ENCODE data around the gene HLA-DQB1.

HLA-DQB1 gene

DNA sequence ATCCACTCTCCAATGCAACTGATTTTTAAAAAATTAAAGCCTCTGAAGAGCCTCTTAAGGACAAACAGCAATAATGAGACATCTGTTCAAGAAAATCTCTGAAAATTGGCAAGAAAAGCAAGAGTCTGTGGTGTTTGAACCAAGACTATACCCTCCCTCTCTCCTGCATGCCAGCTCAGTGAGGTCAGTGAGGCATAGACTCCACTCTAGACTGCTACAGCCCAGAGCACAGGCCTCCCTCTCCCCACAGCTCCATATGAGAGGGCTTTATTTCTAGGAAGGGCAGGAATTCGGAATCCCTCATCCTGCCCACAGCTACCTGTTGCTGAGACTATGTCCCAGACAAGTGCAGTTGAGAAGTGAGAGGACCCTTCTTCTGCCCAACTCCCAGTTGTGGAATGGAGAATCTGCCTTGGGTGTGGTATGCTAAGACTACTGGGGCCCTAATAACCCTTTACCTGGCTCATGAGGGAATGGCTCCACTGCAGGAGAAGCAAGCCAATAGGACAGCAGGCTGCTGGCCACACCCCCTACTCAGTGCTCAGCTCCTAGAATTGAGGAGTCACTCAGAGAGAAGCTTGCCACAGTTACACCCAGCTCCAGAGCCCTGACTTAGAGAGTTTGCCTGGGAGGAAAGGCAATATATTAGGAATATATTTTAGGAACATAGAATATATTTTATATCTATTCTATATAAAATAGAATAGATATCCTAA is 51.9 kb downstream of the HLA-DQB1 start:
- Histone ChIP-seq H3K27ac (ENCODE audit: low read depth in 2 of 2, low read length in 2 of 2) (no peak overlapping the region), H3K4me1 (ENCODE audit: control insufficient read depth in 2 of 2, insufficient read depth in 2 of 2, low read length in 2 of 2) (peaks cover 0 to 2% of the 10 kb centered on the region in 2 donors), H3K27me3 (ENCODE audit: control insufficient read depth in 2 of 2, insufficient read depth in 2 of 2, low read length in 2 of 2) (no peaks in the 10 kb centered on the region), H3K9ac (ENCODE audit: low read depth in 1 of 2, low read length in 2 of 2) (no peak overlapping the region), H3K36me3 (ENCODE audit: control insufficient read depth in 2 of 2, insufficient read depth in 2 of 2, low read length in 2 of 2) (no peaks in the 10 kb centered on the region), H3K9me3 (ENCODE audit: control insufficient read depth in 2 of 2, low read length in 2 of 2) (no peaks in the 10 kb centered on the region), H3K4me3 (ENCODE audit: low read length in 2 of 2) (no peak overlapping the region)

DNA sequence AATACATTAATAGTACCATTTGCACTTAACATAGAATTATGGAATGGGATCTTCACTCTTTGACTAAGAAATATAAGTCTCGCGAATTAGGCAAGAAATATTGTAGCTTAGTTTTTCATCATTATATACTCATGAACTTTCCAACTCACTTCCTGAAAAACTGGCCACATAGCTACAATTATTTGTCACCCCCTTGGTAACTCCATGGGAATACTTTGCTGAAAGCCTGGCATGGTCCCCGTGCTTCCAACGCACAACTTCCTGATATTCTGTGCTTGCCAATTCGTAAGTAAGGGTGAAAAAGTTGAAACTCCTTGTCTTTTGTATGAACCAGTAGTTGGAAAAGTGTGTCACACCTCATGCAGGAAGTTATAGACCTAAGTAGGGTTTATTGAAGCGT is 53.0 kb downstream of the HLA-DQB1 start:
- H3K27ac ChIP-seq (ENCODE audit: low read depth in 2 of 2, low read length in 2 of 2) = no peak overlapping the region
- H3K9me3 ChIP-seq (ENCODE audit: control insufficient read depth in 2 of 2, low read length in 2 of 2) = no peaks in the 10 kb centered on the region
- no peak overlapping the region for H3K4me3 ChIP-seq (ENCODE audit: low read length in 2 of 2)

DNA sequence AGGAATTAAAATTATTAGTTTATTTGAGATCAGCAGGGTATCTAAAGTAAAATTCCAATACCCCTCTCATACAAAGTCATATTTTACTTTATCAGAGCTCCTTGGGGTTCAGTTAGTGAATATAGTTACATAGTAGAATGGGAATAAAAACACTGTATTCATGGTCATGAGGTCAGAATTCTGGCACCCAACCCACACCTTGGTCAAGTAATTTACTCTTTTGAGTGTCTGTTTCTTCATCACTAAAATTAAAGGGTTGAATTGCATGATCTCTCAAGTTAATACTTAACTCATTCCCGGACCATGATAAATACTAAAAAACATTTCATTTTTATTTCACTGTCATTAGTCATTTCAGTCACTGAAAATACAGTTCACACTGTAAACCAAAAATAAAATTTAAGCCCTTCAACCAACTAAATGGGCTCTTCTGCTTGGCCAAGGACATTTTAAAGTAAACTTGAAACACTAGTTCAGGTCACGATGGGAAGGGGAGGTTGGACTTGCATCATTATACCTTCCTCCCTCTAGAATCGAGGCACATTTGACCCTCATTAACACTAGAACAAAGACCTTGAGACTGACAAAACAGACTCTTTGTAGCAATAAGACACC is 55.7 kb downstream of the HLA-DQB1 start:
- H3K27ac ChIP-seq (ENCODE audit: low read depth in 2 of 2, low read length in 2 of 2) = no peak overlapping the region
- H3K36me3 ChIP-seq (ENCODE audit: control insufficient read depth in 2 of 2, insufficient read depth in 2 of 2, low read length in 2 of 2) = no peaks in the 10 kb centered on the region
- H3K4me1 ChIP-seq (ENCODE audit: control insufficient read depth in 2 of 2, insufficient read depth in 2 of 2, low read length in 2 of 2) = peaks cover 0 to 2% of the 10 kb centered on the region in 2 donors
- H3K9ac ChIP-seq (ENCODE audit: low read depth in 1 of 2, low read length in 2 of 2) = no peak overlapping the region
- no peaks in the 10 kb centered on the region for H3K27me3 ChIP-seq (ENCODE audit: control insufficient read depth in 2 of 2, insufficient read depth in 2 of 2, low read length in 2 of 2)
- no peak overlapping the region for H3K4me3 ChIP-seq (ENCODE audit: low read length in 2 of 2)
- H3K9me3 ChIP-seq (ENCODE audit: control insufficient read depth in 2 of 2, low read length in 2 of 2) = no peaks in the 10 kb centered on the region

More for the DNA sequence above, 53.0 kb downstream of the HLA-DQB1 start:
- H3K4me1 ChIP-seq (ENCODE audit: control insufficient read depth in 2 of 2, insufficient read depth in 2 of 2, low read length in 2 of 2) = peaks cover 0 to 2% of the 10 kb centered on the region in 2 donors
- no peak overlapping the region for H3K9ac ChIP-seq (ENCODE audit: low read depth in 1 of 2, low read length in 2 of 2)
- H3K36me3 ChIP-seq (ENCODE audit: control insufficient read depth in 2 of 2, insufficient read depth in 2 of 2, low read length in 2 of 2) = no peaks in the 10 kb centered on the region
- no peaks in the 10 kb centered on the region for H3K27me3 ChIP-seq (ENCODE audit: control insufficient read depth in 2 of 2, insufficient read depth in 2 of 2, low read length in 2 of 2)

DNA sequence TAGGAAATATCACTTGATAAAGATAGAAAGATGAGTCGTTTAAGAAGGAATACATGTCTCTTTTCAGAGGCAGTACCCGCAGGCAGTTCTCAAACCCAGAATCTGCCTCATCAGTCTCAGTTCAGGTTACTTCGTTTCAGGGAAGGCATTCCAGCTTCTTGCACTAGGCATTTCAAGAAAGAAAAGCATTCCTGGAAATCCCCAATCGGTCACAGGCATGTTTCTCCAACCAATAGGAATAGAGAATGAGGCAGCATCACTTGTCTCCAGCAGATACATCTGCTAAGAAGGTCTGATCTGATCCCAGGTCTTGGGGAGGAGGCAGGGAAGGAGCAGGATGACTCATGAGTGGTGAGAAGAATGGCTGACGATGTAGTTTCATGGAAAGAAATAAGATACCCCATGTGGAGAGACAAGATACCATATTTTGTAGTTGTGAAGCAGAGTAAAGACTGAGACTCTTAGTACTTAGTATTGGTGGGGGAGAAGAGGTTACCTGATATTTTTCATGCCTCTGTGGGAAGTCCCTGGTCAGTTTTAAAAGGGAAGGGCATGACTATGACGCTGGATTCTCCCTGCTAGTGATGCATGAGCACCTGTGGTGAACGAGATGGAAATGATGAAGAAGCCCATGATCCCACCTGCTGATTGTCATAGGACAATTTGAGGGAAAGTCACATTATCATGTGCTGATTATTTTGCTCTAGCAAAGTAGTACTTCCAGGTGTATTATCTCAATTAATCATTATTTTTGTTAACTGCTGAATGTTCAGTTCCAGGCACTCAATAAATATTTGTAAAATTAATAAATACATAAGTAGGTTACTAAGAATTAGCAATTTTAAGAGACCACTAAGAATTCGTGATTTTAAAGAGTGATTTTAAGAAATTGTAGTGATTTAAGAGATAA is 56.5 kb downstream of the HLA-DQB1 start:
- Histone ChIP-seq H3K36me3 (ENCODE audit: control insufficient read depth in 2 of 2, insufficient read depth in 2 of 2, low read length in 2 of 2) (no peaks in the 10 kb centered on the region), H3K9ac (ENCODE audit: low read depth in 1 of 2, low read length in 2 of 2) (no peak overlapping the region), H3K27ac (ENCODE audit: low read depth in 2 of 2, low read length in 2 of 2) (peak overlapping the region; percentile 5 to 49), H3K27me3 (ENCODE audit: control insufficient read depth in 2 of 2, insufficient read depth in 2 of 2, low read length in 2 of 2) (no peaks in the 10 kb centered on the region), H3K4me1 (ENCODE audit: control insufficient read depth in 2 of 2, insufficient read depth in 2 of 2, low read length in 2 of 2) (peaks cover 0 to 2% of the 10 kb centered on the region in 2 donors), H3K9me3 (ENCODE audit: control insufficient read depth in 2 of 2, low read length in 2 of 2) (no peaks in the 10 kb centered on the region), H3K4me3 (ENCODE audit: low read length in 2 of 2) (peak overlapping the region in 1 of 2 donors; percentile 35)
